PC-3 (cell line): ENCODE results near the gene PRSS36.

Experiments
- CTCF ChIP-seq: fragments of 300-600 bp; sonication (generic); conservative IDR thresholded peaks from 2 replicates; pipeline ENCODE4 v1.5.1; 2017; ENCODE audit warnings: antibody characterized with exemption, low read depth, mild to moderate bottlenecking, low read length
- EZH2 ChIP-seq: fragments of 300-600 bp; sonication (generic); IDR thresholded peaks from one replicate; pipeline ENCODE4 v1.6.1; 2017; ENCODE audit warnings: antibody characterized with exemption, mild to moderate bottlenecking, low read length; ENCODE audit not compliant: unreplicated experiment
- EZH2phosphoT487 ChIP-seq: fragments of 300-600 bp; sonication (generic); IDR thresholded peaks from 2 replicates; pipeline ENCODE4 v1.6.1; 2018; ENCODE audit warnings: mild to moderate bottlenecking, antibody characterized with exemption, low read length, borderline replicate concordance

- TF ChIP-seq CTCF (no peak), EZH2 (no peak), EZH2phosphoT487 (no peak)
Observed at GRCh38 chr16:31134091-31134571, 15.7 kb downstream of the PRSS36 start.
